Measurements from ENCODE around the gene CENPO. TPM values are rescaled to one million over a fixed set of nuclear protein-coding genes. Genes with fewer than 3 reads are reported as not detected.

The CENPO gene
- total RNA-seq, 1 experiment from 2014 or later, result 39.3 TPM

GRCh38 chr2:24783641-24784040 lies 9.6 kb upstream of the CENPO start:
- Histone ChIP-seq H3K4me1 (ENCODE audit: control insufficient read depth, insufficient read depth, low read length) (no peaks in the 10 kb centered on the region), H3K9me3 (ENCODE audit: control insufficient read depth, insufficient read depth, low read depth, low read length) (no peaks in the 10 kb centered on the region), H3K36me3 (ENCODE audit: control insufficient read depth, insufficient read depth, low read length) (no peaks in the 10 kb centered on the region), H3K27me3 (ENCODE audit: control insufficient read depth, insufficient read depth, low read length) (no peaks in the 10 kb centered on the region), H3K4me3 (ENCODE audit: low read depth in 2 of 2, low read length in 2 of 2) (no peak overlapping the region), H3K27ac (ENCODE audit: low read length) (no peak overlapping the region)
- BruUV-seq (replicated peaks), result no TSS peak
- no peak for TF ChIP-seq CTCF (IDR thresholded peaks at IDR 0.05)
- no peak for TF ChIP-seq SIN3A (IDR thresholded peaks at IDR 0.05; ENCODE audit: borderline replicate concordance, insufficient read depth, low read depth, low read length)
- no peak for TF ChIP-seq REST (IDR thresholded peaks at IDR 0.05; ENCODE audit: insufficient read depth in 1 of 2, low read depth in 2 of 2, low read length in 1 of 2)
- no peak for TF ChIP-seq TCF7L2 (IDR thresholded peaks at IDR 0.05; ENCODE audit: low read depth, low read length)
- no peak for TF ChIP-seq POLR2AphosphoS5 (IDR thresholded peaks at IDR 0.05; ENCODE audit: low read depth, low read length)
- ChIA-PET POLR2A (no interaction called here), CTCF (no interaction called here)
- intact Hi-C loops (cut with micrococcal nuclease; ENCODE audit: unreplicated experiment), result no loop called here
- in situ Hi-C loops (cut with HindIII; ENCODE audit: low pct_unique_long_range_greater_than_20kb, low sequenced_read_pairs), result no loop called here
- ATAC-seq (no peak), DNase-seq (ENCODE audit: low read depth, low spot score) (no peak)

GRCh38 chr2:24785671-24786321 lies 7.4 kb upstream of the CENPO start:
- POLR2A ChIA-PET, result no interaction called here
- BruUV-seq (replicated peaks), result no TSS peak

More at GRCh38 chr2:24785671-24786321, 7.4 kb upstream of the CENPO start:
- ATAC-seq, result no peak
- no peaks in the 10 kb centered on the region for H3K27me3 ChIP-seq (ENCODE audit: control insufficient read depth, insufficient read depth, low read length)
- H3K4me1 ChIP-seq (ENCODE audit: control insufficient read depth, insufficient read depth, low read length), result no peaks in the 10 kb centered on the region
- DNase-seq (ENCODE audit: low read depth, low spot score), result no peak
- H3K27ac ChIP-seq (ENCODE audit: low read length), result no peak overlapping the region
- in situ Hi-C loops (cut with HindIII; ENCODE audit: low pct_unique_long_range_greater_than_20kb, low sequenced_read_pairs), result no loop called here
- no peaks in the 10 kb centered on the region for H3K36me3 ChIP-seq (ENCODE audit: control insufficient read depth, insufficient read depth, low read length)
- H3K4me3 ChIP-seq (ENCODE audit: low read depth in 2 of 2, low read length in 2 of 2), result no peak overlapping the region
- intact Hi-C loops (cut with micrococcal nuclease; ENCODE audit: unreplicated experiment), result no loop called here
- CTCF ChIA-PET, result no interaction called here
- no peaks in the 10 kb centered on the region for H3K9me3 ChIP-seq (ENCODE audit: control insufficient read depth, insufficient read depth, low read depth, low read length)
- TF ChIP-seq POLR2AphosphoS5 (IDR thresholded peaks at IDR 0.05; ENCODE audit: low read depth, low read length), result no peak
- TF ChIP-seq REST (IDR thresholded peaks at IDR 0.05; ENCODE audit: insufficient read depth in 1 of 2, low read depth in 2 of 2, low read length in 1 of 2), result no peak
- TF ChIP-seq SIN3A (IDR thresholded peaks at IDR 0.05; ENCODE audit: borderline replicate concordance, insufficient read depth, low read depth, low read length), result no peak
- no peak for TF ChIP-seq TCF7L2 (IDR thresholded peaks at IDR 0.05; ENCODE audit: low read depth, low read length)
- no peak for TF ChIP-seq CTCF (IDR thresholded peaks at IDR 0.05)
